Thyroid gland (tissue), 4 donors: Measurements from ENCODE around the gene C9orf43. TPM values are rescaled to one million over a fixed set of nuclear protein-coding genes. Genes with fewer than 3 reads are reported as not detected.
"Not testable (repeated sequence)": the region's sequence is repeated elsewhere in the genome, so short reads cannot be mapped to it uniquely, and the experiment has no call there.

Experiments
- DNase-seq, 2 donors: peaks; one replicate each; pipeline ENCODE4 v3.0.0-alpha.2; 2019
- H3K27ac ChIP-seq, 3 donors: fragments of 200-600 bp; sonication (generic); 1 replicate in 2 of 3; 2 replicates in 1 of 3; pipeline ENCODE4 v1.5.1; 2016 to 2019; ENCODE audit warnings: mild to moderate bottlenecking in 1 of 3, moderate library complexity in 1 of 3
- H3K27me3 ChIP-seq: fragments of 200-600 bp; sonication (generic); one replicate; pipeline ENCODE4 v1.5.1; 2019
- H3K36me3 ChIP-seq, 2 donors: fragments of 200-600 bp; sonication (generic); one replicate each; pipeline ENCODE4 v1.5.1; 2016 to 2019
- H3K4me1 ChIP-seq, 2 donors: fragments of 200-600 bp; sonication (generic); one replicate each; pipeline ENCODE4 v1.5.1; 2017 to 2019
- H3K4me3 ChIP-seq, 3 donors: fragments of 200-600 bp; sonication (generic); replicated peaks in 1 of 3; 1 replicate in 2 of 3; 2 replicates in 1 of 3; pipeline ENCODE4 v1.5.1; 2016; ENCODE audit warnings: mild to moderate bottlenecking in 1 of 3
- H3K9me3 ChIP-seq: fragments of 200-600 bp; sonication (generic); one replicate; pipeline ENCODE4 v1.5.1; 2017
- POLR2A ChIP-seq, 2 donors: fragments of 450-650 bp; IDR thresholded peaks; one replicate each; pipeline ENCODE4 v1.6.1; 2017; ENCODE audit warnings: antibody characterized with exemption in 2 of 2, mild to moderate bottlenecking in 2 of 2, moderate library complexity in 1 of 2
- WGBS, 2 donors: methylation state at CpG; one replicate each; pipeline ENCODE4 v1.1.5; 2017; 5-methylcytosine and 5-hydroxymethylcytosine counted together
- intact Hi-C: fragments of 100-400 bp; cut with DNase I; formaldehyde crosslinking; loops from one replicate; pipeline ENCODE4 v1.15.1; 2023
- total RNA-seq, 4 donors: library from RNA; depleted of rRNA; stranded (reverse); fragments of >200 nt; gene quantifications; one replicate each; pipeline ENCODE4 v1.2.3, GENCODE V29; 2016
- TF ChIP-seq, protein P1 (sequence below), 6 experiments: fragments of 200-600 bp in 3 of 6; fragments of 450-650 bp in 3 of 6; sonication (generic) in 3 of 6; IDR thresholded peaks; one replicate each; pipeline ENCODE4 v1.5.1; 2016 to 2019; ENCODE audit warnings: antibody characterized with exemption in 6 of 6, mild to moderate bottlenecking in 2 of 6, inconsistent platforms in 1 of 6, moderate library complexity in 1 of 6

The C9orf43 gene
- total RNA-seq, 4 donors from 2014 or later = 0.39 to 2.5 (median 0.84) TPM

DNA sequence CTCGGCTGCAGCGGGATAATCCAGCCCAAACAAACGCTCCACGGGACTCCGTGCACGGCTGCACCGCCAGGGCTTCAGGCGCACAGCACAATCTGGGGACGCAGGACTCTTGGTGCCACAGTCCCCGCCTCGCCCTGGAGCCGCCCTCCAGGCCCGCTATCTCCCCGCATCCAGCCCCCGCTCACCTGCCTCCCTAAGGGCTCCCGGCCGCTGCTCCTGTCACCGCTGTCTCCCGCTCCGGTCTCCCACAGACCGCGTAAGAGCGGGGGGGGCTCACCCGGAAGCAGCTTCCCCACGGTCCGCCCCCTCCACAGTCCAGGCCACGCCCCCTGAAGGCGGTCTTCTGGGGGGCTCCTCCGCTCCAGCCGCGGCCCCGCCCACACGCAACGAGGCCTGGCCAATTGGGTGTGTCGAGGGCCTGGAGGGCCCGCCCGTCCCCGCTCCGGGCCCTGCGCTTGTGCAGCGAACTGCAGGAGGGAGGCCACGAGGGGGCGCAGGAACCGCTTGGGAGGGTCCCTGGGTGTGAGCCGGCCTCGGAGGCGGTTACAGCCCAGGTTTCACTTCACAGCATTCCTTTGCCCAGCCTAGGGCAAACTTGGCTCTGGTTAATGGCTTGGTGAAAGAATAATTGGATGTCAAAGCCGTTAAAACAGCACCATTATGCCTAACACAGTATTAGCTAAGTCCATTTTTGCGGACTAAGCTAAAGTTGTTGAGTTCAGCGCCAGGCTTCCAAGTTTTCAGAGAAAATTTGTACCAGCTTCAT lies 9.3 kb upstream of the C9orf43 start, which contains the start of gene ALAD:
ALAD (minus strand) TSS at position 258 of the 766 bp plus-strand sequence. CDS start 7,725 bp downstream, outside the sequence.
- DNase-seq = peak; percentile 99 to 100
- intact Hi-C loops = no loop called here
- peak in 1 of 2 donors; percentile 75 for TF ChIP-seq POLR2A (IDR thresholded peaks at IDR 0.05)
- TF ChIP-seq, protein P1, sequence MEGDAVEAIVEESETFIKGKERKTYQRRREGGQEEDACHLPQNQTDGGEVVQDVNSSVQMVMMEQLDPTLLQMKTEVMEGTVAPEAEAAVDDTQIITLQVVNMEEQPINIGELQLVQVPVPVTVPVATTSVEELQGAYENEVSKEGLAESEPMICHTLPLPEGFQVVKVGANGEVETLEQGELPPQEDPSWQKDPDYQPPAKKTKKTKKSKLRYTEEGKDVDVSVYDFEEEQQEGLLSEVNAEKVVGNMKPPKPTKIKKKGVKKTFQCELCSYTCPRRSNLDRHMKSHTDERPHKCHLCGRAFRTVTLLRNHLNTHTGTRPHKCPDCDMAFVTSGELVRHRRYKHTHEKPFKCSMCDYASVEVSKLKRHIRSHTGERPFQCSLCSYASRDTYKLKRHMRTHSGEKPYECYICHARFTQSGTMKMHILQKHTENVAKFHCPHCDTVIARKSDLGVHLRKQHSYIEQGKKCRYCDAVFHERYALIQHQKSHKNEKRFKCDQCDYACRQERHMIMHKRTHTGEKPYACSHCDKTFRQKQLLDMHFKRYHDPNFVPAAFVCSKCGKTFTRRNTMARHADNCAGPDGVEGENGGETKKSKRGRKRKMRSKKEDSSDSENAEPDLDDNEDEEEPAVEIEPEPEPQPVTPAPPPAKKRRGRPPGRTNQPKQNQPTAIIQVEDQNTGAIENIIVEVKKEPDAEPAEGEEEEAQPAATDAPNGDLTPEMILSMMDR (IDR thresholded peaks at IDR 0.05) = peak; percentile 59 to 98 (median 88)
- peak within 1 kb of the TSS; percentile 16 to 69 (median 54) for H3K27ac ChIP-seq
- peaks cover 13 to 35% of the 10 kb centered on the region in 2 donors for H3K4me1 ChIP-seq
- H3K36me3 ChIP-seq = no peaks in the 10 kb centered on the region
- 3 to 7% methylated on average over 13 to 23 of the region's 50 CpGs for WGBS, 2 donors
- H3K9me3 ChIP-seq = no peaks in the 10 kb centered on the region
- peak within 1 kb of the TSS in 2 of 3 donors; percentile 54 to 70 for H3K4me3 ChIP-seq
- H3K27me3 ChIP-seq = no peaks in the 10 kb centered on the region

DNA sequence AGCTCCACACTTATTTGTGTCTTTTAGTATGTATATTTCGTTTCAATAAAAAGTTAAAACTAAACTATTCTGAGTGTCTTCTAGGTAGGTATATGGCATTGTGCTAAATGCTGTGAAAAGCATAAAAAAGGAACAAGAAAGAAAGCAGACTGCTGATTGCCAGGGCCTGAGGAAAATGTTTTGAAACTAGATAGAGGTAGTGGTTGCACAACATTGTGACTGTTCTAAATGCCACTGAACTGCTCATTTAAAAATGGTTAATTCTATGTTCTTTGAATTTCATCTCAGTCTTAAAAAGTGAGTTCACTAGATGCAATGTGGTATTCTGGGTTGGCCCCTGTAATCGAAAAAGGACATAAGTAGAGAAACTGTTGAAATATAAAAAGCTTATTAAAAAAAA lies 6.9 kb upstream of the C9orf43 start:
- Histone ChIP-seq H3K9me3 (no peaks in the 10 kb centered on the region), H3K4me1 (peaks cover 13 to 30% of the 10 kb centered on the region in 2 donors), H3K4me3 (no peak overlapping the region), H3K27me3 (no peaks in the 10 kb centered on the region), H3K36me3 (peaks cover 9% of the 10 kb centered on the region in 2 donors), H3K27ac (no peak overlapping the region)
- TF ChIP-seq, protein P1 (IDR thresholded peaks at IDR 0.05) = no peak
- TF ChIP-seq POLR2A (IDR thresholded peaks at IDR 0.05) = no peak
- intact Hi-C loops = no loop called here
- DNase-seq = no peak
- 74 to 86% methylated on average over 2 of the region's 2 CpGs for WGBS, 2 donors

DNA sequence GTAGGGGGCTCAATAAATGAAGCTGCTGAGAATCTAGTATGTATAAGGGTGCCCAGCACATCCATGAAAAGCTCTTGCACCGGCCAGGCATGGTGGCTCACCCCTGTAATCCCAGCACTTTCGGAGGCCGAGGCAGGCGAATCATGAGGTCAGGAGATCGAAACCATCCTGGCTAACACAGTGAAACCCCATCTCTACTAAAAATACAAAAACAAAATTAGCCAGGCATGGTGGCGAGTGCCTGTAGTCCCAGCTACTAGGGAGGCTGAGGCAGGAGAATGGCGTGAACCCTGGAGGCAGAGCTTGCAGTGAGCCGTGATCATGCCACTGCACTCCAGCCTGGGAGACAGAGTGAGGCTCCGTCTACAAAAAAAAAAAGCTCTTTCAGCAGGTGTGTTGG lies 4.2 kb upstream of the C9orf43 start:
- intact Hi-C loops = loop anchor here (5.0 kb wide), 1 partner anchor 134 kb away; no protein-coding TSS in a partner anchor
- peaks cover 10 to 11% of the 10 kb centered on the region in 2 donors for H3K36me3 ChIP-seq
- peaks cover 6 to 17% of the 10 kb centered on the region in 2 donors for H3K4me1 ChIP-seq
- not testable (repeated sequence) for DNase-seq, H3K4me3 ChIP-seq, H3K27me3 ChIP-seq, H3K9me3 ChIP-seq
- WGBS, 2 donors = 89 to 91% methylated on average over 9 of the region's 9 CpGs
- peak overlapping the region in 1 of 3 donors; percentile 53 for H3K27ac ChIP-seq

DNA sequence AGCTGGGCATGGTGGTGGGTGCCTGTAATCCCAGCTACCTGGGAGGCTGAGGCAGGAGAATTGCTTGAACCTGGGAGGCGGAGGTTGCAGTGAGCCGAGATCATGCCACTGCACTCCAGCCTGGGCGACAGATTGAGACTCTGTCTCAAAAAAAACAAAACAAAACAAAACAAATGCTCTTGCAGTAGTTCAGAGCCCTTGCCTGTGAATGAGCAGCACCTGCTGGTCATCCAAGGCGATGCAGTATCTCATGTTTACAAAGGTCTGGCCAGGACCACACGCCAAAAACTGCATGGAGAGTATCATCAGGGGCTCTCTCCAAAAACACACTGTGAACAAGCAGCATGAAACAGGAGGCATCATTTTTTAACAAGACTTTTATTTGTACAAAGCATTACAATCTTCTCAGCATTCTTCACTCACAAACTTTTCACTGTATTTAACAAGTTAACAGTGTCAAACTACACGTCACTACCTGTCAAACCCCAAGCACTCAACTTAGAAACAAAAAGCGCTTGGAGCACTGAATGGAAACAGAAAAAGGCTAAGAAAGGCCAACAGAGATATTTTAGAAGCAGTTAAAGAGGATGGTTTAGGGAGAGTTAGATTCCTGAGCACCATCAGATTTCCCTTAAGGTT lies 3.6 kb upstream of the C9orf43 start:
- peaks cover 10 to 11% of the 10 kb centered on the region in 2 donors for H3K36me3 ChIP-seq
- intact Hi-C loops = loop anchor here (5.0 kb wide), 1 partner anchor 135 kb away; no protein-coding TSS in a partner anchor
- DNase-seq = peak; percentile 83 to 85
- peak overlapping the region in 1 of 3 donors; percentile 53 for H3K27ac ChIP-seq
- H3K27me3 ChIP-seq, H3K9me3 ChIP-seq, H3K4me3 ChIP-seq: not testable (repeated sequence)
- TF ChIP-seq, protein P1 (IDR thresholded peaks at IDR 0.05) = peak; percentile 54 to 98 (median 84)
- 35% methylated on average over 7 of the region's 7 CpGs for WGBS, 2 donors
- H3K4me1 ChIP-seq = peaks cover 6 to 12% of the 10 kb centered on the region in 2 donors

DNA sequence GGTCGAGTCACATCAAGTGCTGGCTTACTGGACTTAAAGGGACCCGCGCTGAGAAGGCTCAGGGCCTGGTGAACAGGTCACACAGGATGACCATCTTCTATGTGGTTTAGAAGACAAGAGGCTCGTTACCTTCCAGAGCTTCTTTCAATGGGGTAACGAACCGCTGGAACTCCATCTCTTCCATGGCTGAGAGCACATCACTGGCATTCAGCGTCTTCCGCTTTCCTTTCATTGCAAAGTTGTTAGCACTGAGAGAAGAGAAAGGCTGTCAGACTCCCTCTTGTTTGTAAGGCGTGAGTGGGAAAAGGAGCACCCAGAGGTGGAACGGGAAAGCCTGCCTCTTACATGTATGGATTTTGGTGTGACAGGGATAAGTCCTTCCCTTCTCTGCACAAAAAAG lies 1.1 kb upstream of the C9orf43 start:
- Histone ChIP-seq H3K4me3 (peak overlapping the region; percentile 67 to 79 (median 67)), H3K9me3 (no peaks in the 10 kb centered on the region), H3K4me1 (peaks cover 6 to 11% of the 10 kb centered on the region in 2 donors), H3K27me3 (no peaks in the 10 kb centered on the region), H3K36me3 (peaks cover 10 to 11% of the 10 kb centered on the region in 2 donors), H3K27ac (peak overlapping the region in 2 of 3 donors; percentile 97 to 99)
- TF ChIP-seq, protein P1 (IDR thresholded peaks at IDR 0.05) = no peak
- no peak for TF ChIP-seq POLR2A (IDR thresholded peaks at IDR 0.05)
- no peak for DNase-seq
- 22 to 26% methylated on average over 10 of the region's 10 CpGs for WGBS, 2 donors
- intact Hi-C loops = loop anchor here (5.0 kb wide), 1 partner anchor 137 kb away; no protein-coding TSS in a partner anchor
